Measurements from ENCODE around the gene RIPPLY3.

GRCh38 chr21:37000381-37000780 lies 6.1 kb upstream of the RIPPLY3 start:
- TF ChIP-seq YY1 (IDR thresholded peaks at IDR 0.05; ENCODE audit: insufficient read depth, insufficient read length) (no peak), ZNF274 (IDR thresholded peaks at IDR 0.05; ENCODE audit: low read depth, low read length) (no peak), SUZ12 (IDR thresholded peaks at IDR 0.05; ENCODE audit: extremely low read depth, insufficient read depth, insufficient read length) (no peak)
